GM18519 (cell line): ENCODE measurements around the gene TUBA1C.
"Not testable (repeated sequence)": the region's sequence is repeated elsewhere in the genome, so short reads cannot be mapped to it uniquely, and the experiment has no call there.

Experiments used
- ATAC-seq: cut with Tn5 transposase; IDR thresholded peaks from one replicate; pipeline ENCODE4 v1.9.1; 2021; ENCODE audit warnings: mild to moderate bottlenecking, moderate library complexity; ENCODE audit not compliant: unreplicated experiment, low FRiP score

TUBA1C gene

DNA sequence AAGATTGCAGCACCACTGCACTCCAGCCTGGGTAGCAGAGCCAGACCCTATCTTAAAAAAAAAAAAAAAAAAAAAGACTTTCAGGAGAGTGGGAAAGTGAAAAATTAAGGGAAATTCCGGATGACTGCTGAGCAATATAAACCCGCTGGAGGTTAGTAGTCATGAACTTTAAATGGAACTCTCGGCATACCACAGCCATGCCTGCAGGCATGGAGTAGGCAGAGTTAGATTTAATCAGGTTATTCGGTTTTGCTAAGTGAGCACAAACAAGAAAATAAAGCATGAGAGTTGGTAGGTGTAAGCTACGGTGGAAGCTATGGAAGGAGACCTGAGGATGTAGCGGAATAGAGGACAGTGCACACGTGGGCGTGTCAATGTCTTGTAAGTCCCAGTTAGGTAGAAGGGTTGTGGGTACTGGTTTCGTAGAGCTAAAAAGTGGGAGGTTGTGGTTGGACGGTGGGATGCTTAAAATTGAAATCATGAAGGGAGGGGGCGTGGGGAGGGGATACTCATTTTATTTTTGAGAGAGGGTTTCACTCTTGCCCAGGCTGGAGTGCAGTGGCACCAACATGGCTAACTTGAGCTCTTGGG lies 11.8 kb upstream of the TUBA1C start:
- no peak for ATAC-seq

DNA sequence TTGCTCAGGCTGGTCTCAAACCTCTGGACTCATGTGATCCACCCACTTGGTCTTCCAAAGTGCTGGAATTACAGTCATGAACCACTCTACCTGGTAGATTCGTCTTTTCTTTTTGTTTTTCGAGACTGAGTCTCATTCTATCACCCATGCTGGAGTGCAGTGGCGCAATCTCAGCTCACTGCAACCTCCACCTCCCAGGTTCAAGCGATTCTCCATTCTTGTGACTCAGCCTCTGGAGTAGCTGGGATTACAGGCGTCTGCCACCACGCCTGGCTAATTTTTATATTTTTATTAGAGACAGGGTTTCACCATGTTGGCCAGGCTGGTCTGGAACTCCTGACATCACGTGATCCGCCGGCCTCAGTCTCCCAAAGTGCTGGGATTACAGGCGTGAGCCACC lies 9.4 kb upstream of the TUBA1C start:
- ATAC-seq: not testable (repeated sequence)

DNA sequence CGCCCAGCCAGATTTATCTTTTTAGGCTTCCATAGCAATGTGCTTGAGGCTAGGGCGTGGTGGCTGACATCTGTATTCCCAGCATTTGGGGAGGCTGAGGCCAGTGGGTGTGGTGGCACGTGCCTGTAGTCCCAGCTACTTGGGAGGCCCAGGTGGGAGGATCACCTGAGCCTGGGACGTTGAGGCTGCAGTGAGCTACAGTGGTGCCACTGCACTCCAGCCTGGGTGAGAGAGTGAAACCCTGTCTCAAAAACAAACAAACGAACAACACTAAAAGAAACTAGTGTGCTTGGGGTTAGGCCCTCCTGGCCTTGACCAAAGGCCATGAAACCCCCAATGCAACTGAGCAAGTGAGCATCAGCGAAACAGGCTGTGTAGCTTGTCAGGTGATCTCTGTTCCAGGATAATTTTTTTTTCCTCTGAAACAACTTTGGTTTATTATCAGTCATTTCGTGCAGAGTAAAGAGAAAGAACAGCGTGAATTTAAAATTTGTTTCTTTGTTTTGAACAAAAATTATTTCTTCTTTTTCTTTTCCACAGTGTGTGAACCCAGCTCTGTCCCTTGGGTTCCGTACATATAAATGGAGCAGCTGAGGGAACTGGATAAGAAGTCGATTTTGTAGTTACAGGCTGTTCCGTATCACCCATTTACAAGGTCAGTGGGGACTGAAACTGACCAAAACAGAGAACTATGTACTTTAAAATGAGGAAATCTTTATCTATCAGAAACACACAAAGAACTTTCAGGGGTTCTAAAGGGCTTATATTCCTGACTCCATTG lies 8.8 kb upstream of the TUBA1C start:
- ATAC-seq: no peak

DNA sequence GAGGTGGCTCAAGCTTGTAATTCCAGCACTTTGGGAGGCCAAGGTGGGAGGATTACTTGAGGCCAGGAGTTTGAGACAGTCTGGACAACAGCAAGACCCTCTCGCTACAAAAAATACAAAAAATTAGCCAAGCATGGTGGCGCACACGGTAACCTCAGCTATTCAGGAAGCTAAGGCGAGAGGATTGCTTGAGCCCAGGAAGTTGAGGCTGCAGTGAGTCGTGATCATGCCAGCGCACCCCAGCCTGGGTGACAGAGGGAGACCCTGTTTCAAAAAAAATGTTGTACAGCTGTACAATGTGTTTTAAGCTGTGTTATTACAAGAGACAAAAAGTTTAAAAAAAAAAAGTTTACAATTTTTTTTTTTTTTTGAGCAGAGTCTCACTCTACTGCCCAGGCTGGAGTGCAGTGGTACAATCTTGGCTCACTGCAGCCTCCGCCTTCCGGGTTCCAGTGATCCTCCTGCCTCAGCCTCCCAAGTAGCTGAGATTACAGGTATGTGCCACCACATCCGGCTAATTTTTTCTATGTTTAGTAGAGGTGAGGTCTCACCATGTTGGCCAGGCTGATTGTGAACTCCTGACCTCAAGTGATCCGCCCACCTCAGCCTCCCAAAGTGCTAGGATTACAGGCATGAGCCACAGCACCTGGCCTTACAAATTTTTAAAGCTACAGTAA lies 7.2 kb upstream of the TUBA1C start:
- ATAC-seq: not testable (repeated sequence)

DNA sequence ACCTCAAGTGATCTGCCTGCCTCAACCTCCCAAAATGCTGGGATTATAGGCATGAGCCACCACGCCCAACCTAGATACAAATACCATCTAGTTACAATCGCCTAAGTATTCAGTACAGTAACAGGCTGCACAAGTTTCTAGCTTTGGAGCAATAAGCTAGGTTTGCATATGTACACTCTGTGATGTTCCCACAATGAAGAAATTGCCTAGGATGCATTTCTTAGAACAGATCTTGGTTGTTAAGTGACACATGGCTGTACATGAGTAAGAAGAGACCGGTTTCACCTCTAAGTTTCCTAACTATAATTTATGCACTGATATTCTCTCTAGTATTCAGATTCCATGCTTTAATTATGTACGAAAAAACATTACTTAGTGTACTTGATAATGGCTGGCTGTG lies 5.4 kb upstream of the TUBA1C start:
- ATAC-seq: no peak

DNA sequence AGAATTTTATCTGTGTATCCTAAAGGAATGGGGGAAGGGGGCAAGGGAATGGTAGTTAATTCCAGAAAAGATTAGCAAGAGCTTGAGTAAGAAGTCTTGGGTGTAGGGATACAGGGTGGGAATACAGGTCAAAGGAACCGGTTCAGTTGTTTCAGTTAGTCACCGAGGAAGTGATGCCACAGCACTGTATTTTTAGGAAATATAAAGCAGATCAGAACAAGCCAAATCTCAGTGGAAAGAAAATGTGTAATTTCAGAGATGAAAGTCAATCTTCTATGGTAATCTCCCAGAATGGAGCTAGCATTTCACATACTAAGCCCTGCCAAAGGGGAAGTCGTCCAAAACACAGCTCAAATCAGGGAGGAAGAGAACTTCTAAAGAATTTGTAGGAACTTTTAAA lies 4.7 kb upstream of the TUBA1C start:
- ATAC-seq: no peak

DNA sequence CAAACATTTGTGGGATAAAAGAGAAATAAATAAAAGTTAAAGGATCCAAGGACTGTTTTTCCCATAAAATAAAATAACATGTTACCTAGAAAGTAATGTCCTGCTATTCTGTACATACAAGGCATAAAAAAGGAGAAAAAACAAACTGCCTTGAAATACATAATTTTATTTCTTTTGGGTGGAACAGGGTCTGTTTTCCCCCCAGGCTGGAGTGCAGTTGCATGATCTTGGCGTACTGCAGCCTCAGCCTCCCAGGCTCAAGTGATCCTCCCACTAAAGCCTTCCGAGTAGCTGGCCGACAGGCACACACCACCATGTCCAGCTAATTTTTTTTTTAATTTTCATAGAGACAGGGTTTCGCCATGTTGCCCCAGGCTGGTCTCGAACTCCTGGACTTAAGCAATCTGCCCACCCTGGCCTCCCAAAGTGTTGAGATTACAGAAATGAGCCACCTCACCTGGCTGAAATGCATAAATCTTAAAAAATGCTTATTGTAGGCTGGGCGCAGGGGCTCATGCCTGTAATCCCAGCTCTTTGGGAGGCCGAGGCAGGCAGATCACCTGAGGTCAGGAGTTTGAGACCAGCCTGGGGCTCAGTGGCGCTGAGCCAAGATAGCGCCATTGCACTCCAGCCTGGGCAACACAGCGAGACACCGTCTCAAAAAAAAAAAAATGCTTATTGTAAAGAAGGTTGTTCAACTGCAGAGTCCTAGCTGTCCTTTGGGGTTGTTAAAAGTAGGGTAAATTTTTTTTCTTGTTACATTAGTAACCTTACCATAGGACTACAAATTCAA lies 4.1 kb upstream of the TUBA1C start:
- no peak for ATAC-seq

DNA sequence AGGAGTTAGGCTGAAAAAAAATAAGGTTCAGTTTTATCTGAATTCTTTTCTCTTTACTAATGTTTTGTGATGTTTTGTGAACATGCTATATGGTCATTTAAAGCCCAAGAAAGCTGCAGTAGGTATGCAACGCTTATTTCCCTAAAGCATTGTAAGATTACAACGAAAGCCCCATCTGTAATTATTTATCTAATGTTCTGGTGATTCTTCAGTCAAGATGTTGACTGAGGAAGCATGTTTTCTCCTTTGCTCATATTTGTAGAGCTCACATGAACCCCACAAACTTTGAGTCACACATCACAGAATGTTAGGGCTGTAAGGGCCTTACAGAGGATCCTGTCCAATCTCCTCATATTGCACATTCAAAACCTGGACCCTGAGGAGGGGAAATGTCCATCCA lies 3.2 kb upstream of the TUBA1C start:
- no peak for ATAC-seq

DNA sequence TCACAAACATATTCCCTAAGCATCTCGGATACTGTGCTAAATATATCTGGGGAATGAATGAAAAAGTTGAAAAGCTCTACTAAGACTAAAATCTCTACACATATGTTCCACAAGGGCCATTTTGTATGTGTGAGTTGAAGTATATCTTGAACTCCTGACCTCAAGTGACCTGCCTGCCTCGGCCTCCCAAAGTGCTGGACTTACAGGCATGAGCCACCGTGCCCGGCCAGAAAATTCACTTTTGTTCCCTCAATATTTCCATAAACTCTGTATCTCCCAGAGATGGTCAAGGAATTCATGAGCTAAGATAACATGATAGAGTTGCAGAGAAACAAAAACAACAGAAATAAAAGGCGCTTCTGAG lies 1.5 kb upstream of the TUBA1C start:
- no peak for ATAC-seq

DNA sequence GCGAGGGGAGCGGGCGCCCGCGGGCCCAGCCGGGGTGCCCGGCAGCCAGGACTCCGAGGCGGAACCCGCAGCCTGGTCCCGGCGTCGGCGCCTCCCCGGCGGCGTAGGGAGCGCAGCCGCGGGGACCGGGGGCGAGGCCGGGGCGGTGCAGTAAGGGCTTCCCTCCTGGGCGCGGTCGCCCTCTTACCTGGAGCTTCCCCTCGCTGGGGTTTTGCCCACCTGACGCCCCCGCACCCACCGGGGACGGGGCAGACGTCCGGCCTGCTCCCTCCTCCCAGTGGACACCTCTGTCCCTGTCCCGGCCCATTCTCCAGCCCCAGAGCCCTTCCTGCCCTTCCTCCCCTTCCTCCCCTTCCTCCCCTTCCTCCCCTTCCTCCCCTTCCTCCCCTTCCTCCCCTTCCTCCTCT lies 413 bp upstream of the TUBA1C start:
- peak; percentile 26 for ATAC-seq

DNA sequence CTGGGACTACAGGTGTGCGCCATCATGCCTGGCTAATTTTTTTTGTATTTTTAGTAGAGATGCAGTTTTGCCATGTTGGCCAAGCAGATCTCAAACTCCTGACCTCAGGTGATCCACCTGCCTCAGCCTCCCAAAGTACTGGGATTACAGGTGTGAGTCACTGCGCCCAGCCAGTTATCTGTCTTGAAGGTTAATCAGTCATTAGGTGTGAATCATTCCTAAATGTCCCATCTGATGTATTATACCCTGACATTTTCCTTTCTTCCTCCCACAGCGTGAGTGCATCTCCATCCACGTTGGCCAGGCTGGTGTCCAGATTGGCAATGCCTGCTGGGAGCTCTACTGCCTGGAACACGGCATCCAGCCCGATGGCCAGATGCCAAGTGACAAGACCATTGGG lies 4.3 kb downstream of the TUBA1C start:
- ATAC-seq: not testable (repeated sequence)

DNA sequence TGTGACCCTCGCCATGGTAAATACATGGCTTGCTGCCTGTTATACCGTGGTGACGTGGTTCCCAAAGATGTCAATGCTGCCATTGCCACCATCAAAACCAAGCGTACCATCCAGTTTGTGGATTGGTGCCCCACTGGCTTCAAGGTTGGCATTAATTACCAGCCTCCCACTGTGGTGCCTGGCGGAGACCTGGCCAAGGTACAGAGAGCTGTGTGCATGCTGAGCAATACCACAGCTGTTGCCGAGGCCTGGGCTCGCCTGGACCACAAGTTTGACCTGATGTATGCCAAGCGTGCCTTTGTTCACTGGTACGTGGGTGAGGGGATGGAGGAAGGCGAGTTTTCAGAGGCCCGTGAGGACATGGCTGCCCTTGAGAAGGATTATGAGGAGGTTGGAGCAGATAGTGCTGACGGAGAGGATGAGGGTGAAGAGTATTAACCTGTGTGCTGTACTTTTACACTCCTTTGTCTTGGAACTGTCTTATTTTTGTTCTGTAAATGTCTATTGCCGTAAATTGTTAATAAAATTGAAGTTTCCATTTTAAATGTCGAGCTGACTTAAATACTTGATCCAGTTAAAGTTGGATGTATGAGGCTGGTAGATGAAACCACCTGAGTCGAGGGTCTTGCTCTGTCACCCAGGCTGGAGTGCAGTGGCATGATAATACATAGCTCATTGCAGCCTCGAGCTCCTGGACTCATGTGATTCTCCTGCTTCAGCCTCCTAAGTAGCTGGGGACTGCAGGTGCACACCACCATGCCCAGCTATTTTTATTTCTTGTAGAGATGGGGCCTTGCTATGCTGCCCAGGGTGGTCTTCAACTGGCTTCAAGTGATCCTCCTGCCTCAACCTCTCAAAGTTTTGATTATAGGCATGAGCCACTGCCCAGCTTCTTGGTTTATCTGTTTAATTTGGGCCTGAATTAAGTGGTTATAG lies 8.2 kb downstream of the TUBA1C start:
- no peak for ATAC-seq

DNA sequence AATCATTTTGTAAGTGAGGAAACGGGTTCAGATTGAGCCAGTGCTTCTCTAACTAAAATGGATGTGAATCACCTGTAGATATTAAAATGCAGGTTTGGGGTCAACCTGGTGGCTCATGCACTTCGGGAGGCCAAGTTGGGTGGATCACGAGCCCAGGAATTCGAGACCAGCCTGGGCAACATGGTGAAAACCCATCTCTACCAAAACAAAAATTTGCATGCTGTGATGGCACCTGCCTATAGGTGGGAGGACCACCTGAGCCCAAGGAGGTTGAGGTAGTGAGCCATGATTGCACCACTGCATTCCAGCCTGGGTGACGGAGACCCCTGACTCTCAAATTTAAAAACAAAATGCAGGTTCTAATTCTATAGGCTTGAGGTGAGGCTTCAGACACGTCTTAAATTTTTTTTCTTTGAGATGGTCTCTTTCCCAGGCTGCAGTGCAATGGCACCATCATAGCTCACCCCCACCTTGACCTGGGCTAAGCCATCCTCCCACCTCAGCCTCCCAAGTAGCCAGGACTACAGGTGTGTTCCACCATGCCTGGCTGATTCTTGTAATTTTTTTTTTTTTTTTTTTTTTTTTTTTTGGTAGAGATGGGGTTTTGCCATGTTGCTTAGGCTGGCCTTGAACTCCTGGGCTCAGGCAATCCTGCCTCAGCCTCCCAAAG lies 9.0 kb downstream of the TUBA1C start:
- ATAC-seq: no peak

DNA sequence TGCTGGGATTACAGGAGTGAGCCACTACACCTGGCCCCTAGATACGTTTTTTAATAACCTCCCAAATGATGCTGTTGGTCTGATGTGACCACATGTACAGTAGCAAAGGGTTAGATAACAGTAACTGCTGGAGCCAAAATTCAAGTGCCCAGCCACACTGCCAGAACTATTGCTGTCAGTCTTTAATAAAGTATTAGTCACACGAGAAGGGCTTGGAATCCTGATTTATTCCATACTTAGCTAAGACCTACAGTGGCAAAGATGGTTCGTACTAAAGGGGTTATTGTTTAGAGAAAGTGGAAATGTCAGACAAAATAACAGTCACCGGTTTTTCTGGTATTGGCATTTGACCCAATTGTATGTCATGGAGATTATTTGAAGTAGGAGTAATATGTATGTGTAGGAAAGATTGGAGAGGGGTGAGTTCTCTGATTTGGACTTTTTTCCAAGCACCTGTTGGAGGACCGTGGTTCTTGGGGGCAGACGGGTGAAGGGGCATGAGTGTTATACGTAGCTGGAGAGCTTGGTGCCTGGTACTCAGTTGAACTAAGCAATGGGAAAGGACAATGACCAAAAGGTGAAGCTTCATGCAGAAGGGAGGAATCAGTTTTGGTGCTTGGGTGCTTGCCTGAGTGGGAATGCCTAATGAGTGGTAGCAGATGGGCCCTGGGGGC lies 9.7 kb downstream of the TUBA1C start:
- ATAC-seq: no peak

DNA sequence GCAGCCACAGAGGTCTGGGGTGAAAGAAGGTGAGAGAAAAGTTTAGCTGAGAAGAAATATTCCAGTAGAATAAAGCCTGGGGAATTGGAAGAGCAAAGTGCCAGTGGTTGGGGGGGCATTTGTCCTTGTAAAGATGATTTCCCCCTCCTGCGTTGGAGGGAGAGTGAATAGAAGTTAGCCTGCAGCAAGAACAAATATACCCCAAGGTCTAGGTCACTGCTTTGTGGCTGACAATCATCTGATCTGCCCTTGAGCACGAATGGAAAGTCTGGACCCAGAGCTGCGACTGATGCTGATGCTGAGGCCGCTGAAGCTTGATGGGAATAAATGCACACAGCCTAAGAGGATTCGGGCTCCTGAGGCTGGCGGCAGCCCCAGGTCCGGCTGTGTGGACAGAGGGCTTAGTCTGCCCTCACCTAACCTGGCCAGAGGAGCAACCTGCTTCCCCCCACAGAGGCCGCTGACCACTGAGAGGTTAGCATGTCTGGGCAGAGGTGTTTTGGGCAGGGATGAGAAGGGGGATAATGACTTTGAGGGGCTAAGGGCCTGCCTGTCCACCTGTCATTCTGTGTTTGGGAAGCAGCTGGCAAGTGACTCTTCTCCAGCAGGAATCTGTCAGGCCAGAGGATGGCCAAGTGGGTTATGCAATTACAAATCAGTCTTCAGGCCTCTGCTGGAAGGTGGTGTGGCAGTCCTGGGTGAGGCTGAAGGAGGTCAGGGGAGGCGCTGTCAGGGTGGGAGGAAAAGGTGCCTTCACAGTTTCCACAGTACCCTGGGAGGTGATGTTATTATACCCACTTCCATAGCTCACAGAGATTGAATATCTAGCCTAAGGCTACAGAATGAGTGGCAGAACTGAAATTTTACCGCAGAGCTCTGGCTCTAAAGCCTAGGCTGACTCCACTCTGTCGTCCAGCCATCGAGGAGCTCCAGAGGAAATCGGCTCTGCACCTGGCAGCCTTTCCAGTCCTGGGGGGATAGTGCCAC lies 11.7 kb downstream of the TUBA1C start:
- ATAC-seq: no peak

DNA sequence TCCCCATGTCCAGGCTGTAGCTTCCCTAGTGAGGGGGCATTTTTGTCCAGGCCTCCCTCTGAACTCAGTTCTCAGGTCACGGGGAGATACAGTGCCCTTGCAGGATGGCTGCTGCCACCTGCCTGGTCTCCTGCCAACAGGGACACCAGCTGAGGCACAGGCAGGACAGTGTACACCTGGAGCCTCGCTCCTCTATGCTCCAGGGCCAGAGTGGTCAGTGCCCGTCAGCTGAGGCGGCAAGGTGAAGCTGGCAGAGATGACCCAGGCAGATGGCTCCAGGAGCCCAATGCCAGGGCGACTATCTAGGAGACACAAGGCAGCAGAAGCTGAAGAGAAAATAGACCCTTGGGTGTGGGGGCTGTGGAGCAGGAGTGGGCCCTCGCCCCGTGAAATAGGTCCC lies 12.6 kb downstream of the TUBA1C start:
- no peak for ATAC-seq

DNA sequence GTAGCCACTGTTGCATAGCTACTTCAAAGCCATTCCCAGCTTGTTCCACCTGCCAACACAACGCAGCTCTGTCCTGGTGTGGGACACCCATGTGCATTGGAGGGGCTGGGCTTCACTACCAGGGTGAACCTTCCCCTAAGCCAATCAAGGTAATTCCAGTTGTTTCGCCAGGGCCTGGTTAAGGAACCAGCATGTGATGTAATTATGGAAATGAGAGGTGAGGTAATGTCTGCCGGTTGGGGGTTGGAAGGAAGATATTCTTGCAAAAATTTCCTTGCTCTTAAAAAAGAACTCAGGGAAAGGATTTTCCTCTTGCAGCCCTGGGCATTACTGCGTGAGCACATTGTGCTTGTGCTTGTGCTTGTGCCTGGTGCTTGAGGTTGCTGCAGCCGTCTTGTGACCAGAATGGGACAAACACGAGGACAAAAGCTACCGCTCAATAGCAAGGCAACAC lies 14.9 kb downstream of the TUBA1C start:
- no peak for ATAC-seq

DNA sequence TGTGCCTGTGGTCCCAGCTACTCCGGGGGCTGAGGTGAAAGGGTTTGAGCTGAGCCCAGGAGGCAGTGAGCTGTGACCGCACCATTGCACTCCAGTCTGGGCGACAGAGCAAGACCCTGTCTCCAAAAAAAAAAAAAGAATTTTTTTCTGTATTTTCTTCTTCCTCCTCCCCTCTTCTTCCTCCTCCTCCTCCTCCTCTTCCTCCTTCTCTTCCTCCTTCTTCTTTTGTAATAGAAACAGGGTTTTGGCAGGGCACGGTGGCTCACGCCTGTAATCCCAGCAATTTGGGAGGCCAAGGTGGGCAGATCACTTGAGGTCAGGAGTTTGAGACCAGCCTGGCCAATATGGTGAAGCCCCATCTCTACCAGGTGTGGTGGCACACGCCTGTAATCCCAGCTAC lies 15.7 kb downstream of the TUBA1C start:
- ATAC-seq: not testable (repeated sequence)
